Stomach (tissue), 4 donors: ENCODE measurements around the gene RMRP.

Experiments
- EP300 ChIP-seq: sonication (generic); formaldehyde crosslinking; IDR thresholded peaks from one replicate; pipeline ENCODE4 v1.6.1; 2017; ENCODE audit warnings: antibody characterized with exemption
- POLR2AphosphoS5 ChIP-seq, 3 donors: sonication (generic); formaldehyde crosslinking; IDR thresholded peaks; one replicate each; pipeline ENCODE4 v1.6.1; 2016; ENCODE audit warnings: antibody characterized with exemption in 3 of 3
- TF ChIP-seq, protein P1 (sequence below), 7 experiments: fragments of 450-650 bp in 4 of 7; fragments of 200-600 bp in 3 of 7; sonication (generic) in 3 of 7; IDR thresholded peaks; one replicate each; pipeline ENCODE4 v1.5.1; 2016 to 2019; ENCODE audit warnings: antibody characterized with exemption in 7 of 7, control low read depth in 2 of 7, mild to moderate bottlenecking in 1 of 7

- TF ChIP-seq, protein P1, sequence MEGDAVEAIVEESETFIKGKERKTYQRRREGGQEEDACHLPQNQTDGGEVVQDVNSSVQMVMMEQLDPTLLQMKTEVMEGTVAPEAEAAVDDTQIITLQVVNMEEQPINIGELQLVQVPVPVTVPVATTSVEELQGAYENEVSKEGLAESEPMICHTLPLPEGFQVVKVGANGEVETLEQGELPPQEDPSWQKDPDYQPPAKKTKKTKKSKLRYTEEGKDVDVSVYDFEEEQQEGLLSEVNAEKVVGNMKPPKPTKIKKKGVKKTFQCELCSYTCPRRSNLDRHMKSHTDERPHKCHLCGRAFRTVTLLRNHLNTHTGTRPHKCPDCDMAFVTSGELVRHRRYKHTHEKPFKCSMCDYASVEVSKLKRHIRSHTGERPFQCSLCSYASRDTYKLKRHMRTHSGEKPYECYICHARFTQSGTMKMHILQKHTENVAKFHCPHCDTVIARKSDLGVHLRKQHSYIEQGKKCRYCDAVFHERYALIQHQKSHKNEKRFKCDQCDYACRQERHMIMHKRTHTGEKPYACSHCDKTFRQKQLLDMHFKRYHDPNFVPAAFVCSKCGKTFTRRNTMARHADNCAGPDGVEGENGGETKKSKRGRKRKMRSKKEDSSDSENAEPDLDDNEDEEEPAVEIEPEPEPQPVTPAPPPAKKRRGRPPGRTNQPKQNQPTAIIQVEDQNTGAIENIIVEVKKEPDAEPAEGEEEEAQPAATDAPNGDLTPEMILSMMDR (IDR thresholded peaks at IDR 0.05): no peak
- TF ChIP-seq EP300 (no peak), POLR2AphosphoS5 (IDR thresholded peaks at IDR 0.05) (no peak)
Observed at GRCh38 chr9:35665471-35665818, 7.6 kb upstream of the RMRP start.
